T-helper 1 cell treated with Interleukin-12 subunit alpha and Interleukin-12 subunit beta and Interleukin-4 antibody, amounts not matched to agents 30 μg/mL and 1 μg/mL, for 36 hours (primary cell): ENCODE measurements around the gene SIK2.
A peak's percentile ranks its signal among the peaks of the same experiment; 100 is the strongest.
"Not testable (repeated sequence)": the region's sequence is repeated elsewhere in the genome, so short reads cannot be mapped to it uniquely, and the experiment has no call there.

Experiments
- H3K27ac Mint-ChIP-seq: one replicate; pipeline ENCODE4 v1.8.0; 2021; ENCODE audit warnings: mild to moderate bottlenecking, mixed read lengths
- H3K27me3 Mint-ChIP-seq: one replicate; pipeline ENCODE4 v1.8.0; 2021; ENCODE audit warnings: low read depth, mixed read lengths
- H3K36me3 Mint-ChIP-seq: one replicate; pipeline ENCODE4 v1.8.0; 2021; ENCODE audit warnings: low read depth, mixed read lengths
- H3K4me1 Mint-ChIP-seq: one replicate; pipeline ENCODE4 v1.8.0; 2021; ENCODE audit warnings: low read depth, mixed read lengths
- H3K4me3 Mint-ChIP-seq: one replicate; pipeline ENCODE4 v1.8.0; 2021; ENCODE audit warnings: mild to moderate bottlenecking, moderate library complexity, mixed read lengths
- H3K9me3 Mint-ChIP-seq: one replicate; pipeline ENCODE4 v1.8.0; 2021; ENCODE audit warnings: mixed read lengths

Gene SIK2

GRCh38 chr11:111762981-111763643, 160.9 kb downstream of the SIK2 start:
- peak overlapping the region; percentile 4 for H3K4me3 Mint-ChIP-seq

DNA sequence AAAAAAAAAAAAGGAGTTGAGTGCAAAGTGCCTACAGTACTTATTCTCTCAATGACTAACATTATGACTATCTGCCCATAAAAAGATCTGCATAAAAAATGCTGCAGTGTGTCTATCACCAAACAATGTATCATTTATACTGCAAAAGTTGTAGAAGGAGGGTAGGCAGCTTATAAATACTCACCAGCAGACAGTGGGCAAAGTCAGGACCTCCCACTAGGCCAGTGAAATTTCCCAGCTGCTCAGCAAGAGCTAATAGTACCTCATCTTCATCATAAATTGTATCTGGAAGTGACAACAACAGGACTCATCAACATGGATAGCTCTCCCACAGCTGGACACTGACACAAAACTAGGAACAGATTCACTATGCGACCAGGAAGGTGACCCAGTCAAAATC, 162.4 kb downstream of the SIK2 start:
- Mint-ChIP-seq H3K36me3 (peaks cover 38% of the 10 kb centered on the region), H3K27ac (no peak overlapping the region)

More at GRCh38 chr11:111762981-111763643, 160.9 kb downstream of the SIK2 start:
- peaks cover 30% of the 10 kb centered on the region for H3K4me1 Mint-ChIP-seq
- H3K9me3 Mint-ChIP-seq = no peaks in the 10 kb centered on the region
- H3K27ac Mint-ChIP-seq = no peak overlapping the region
- H3K36me3 Mint-ChIP-seq = peaks cover 46% of the 10 kb centered on the region
- no peaks in the 10 kb centered on the region for H3K27me3 Mint-ChIP-seq

DNA sequence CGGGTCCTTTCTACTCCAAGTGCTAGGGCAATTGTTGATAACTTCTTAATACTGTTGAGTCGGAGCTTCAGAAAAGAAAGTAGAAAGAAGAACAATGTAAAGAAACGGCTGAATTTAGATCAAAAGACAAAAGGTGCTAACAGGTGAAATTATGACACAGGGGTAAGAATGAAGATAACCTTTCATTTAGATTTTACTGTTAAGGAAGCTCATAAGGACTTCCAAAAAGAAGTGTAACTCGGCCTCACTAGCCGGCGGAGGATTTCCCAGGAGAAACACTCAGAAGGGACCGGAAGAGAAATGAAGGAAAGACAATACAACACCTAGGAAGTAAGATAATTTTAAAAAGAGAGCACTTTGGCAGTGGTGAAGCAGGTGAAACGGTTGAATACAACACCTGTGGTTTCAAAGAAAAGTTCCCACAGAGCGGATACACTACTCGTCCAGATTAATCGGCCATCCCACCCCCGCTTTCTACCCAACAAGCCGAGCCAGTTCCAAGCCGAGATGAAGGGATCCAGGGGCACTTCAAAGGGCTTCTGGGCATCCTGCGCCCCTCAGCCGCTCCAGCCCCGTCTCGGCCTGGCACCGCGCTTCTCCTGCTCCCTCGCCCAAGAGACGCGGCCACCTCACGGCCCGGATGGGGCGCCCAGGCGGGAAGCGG, 163.2 kb downstream of the SIK2 start:
- peaks cover 34% of the 10 kb centered on the region for H3K36me3 Mint-ChIP-seq
- peaks cover 30% of the 10 kb centered on the region for H3K4me1 Mint-ChIP-seq
- H3K27ac Mint-ChIP-seq = peak overlapping the region; percentile 96
- no peaks in the 10 kb centered on the region for H3K9me3 Mint-ChIP-seq
- H3K4me3 Mint-ChIP-seq = peak overlapping the region; percentile 96
- H3K27me3 Mint-ChIP-seq = no peaks in the 10 kb centered on the region

More for the DNA sequence above, 162.4 kb downstream of the SIK2 start:
- no peaks in the 10 kb centered on the region for H3K27me3 Mint-ChIP-seq
- peak overlapping the region; percentile 96 for H3K4me3 Mint-ChIP-seq
- peaks cover 30% of the 10 kb centered on the region for H3K4me1 Mint-ChIP-seq
- H3K9me3 Mint-ChIP-seq = no peaks in the 10 kb centered on the region

- peaks cover 30% of the 10 kb centered on the region for H3K36me3 Mint-ChIP-seq
- no peaks in the 10 kb centered on the region for H3K27me3 Mint-ChIP-seq
- H3K4me1 Mint-ChIP-seq = peaks cover 30% of the 10 kb centered on the region
- no peaks in the 10 kb centered on the region for H3K9me3 Mint-ChIP-seq
- peak within 1 kb of the TSS; percentile 96 for H3K27ac Mint-ChIP-seq
- H3K4me3 Mint-ChIP-seq = peak within 1 kb of the TSS; percentile 96
Observed at GRCh38 chr11:111765984-111766833, 164.0 kb downstream of the SIK2 start, which contains the start of gene PPP2R1B. Gene PPP2R1B (minus strand): TSS chr11:111766389. CDS start chr11:111766361, 28 bp downstream.

DNA sequence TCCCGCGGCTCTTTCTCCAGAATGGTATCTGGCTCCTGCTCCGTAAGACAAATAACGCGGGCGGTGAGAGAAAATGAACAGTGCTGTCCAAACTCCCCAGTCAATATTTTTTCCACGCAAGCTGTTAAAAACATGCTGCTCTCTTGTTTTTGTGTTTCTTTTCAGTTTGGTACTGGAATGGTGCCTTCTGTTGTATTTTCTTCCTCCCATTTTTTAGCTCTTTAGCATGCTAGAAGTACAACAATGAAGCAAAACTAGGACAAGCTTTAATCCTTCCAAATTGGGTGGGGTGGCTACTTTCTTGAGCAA, 164.5 kb downstream of the SIK2 start:
- no peaks in the 10 kb centered on the region for H3K27me3 Mint-ChIP-seq
- H3K36me3 Mint-ChIP-seq = peaks cover 30% of the 10 kb centered on the region
- peaks cover 30% of the 10 kb centered on the region for H3K4me1 Mint-ChIP-seq
- H3K9me3 Mint-ChIP-seq = no peaks in the 10 kb centered on the region
- H3K4me3 Mint-ChIP-seq = peak overlapping the region; percentile 96
- H3K27ac Mint-ChIP-seq = peak overlapping the region; percentile 96

DNA sequence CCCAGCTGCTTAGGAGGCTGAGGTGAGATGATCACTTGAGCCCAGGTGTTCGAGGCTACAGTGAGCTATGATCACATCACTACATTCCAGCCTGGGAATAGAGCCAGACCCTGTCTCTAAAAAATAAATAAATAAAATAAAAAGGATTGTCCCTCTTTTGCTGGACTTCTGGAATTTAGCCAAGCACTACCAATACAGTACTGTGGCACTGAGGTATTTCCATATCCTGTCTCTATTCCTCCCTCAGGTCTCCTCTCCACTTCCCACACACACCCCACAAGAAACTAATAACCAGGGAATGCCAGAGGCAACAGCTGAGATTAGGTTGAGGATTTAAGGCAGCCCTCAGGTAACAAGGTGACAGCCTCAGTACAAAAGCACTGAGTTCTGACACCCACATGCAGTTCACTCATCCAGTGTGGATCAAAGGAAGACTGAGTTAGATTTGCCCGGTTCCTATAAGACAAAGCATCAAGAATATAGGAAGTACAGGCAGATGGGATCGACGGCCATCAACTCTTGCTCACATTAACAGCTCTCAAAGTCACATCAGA, 168.4 kb downstream of the SIK2 start:
- Mint-ChIP-seq H3K9me3 (no peaks in the 10 kb centered on the region), H3K27ac (no peak overlapping the region), H3K4me1 (peaks cover 7% of the 10 kb centered on the region), H3K36me3 (peaks cover 3% of the 10 kb centered on the region), H3K4me3 (no peak overlapping the region), H3K27me3 (no peaks in the 10 kb centered on the region)

DNA sequence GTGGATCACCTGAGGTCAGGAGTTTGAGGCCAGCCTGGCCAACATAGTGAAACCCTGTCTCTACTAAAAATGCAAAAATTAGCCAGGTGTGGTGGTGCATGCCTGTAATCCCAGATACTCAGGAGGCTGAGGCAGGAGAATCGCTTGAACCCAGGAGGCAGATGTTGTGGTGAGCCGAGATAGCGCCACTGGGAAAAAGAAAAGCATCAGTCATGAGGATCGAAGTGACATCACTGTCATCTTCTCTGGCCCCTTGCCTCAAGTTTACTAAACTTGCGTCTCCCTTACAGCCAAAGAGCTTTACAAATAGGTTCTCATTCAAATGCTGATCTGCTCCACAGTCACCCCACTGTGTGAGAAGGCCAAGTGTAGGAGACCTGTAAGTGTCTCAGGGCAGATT, 169.0 kb downstream of the SIK2 start:
- not testable (repeated sequence) for H3K27me3 Mint-ChIP-seq, H3K4me3 Mint-ChIP-seq, H3K27ac Mint-ChIP-seq, H3K4me1 Mint-ChIP-seq, H3K36me3 Mint-ChIP-seq, H3K9me3 Mint-ChIP-seq

DNA sequence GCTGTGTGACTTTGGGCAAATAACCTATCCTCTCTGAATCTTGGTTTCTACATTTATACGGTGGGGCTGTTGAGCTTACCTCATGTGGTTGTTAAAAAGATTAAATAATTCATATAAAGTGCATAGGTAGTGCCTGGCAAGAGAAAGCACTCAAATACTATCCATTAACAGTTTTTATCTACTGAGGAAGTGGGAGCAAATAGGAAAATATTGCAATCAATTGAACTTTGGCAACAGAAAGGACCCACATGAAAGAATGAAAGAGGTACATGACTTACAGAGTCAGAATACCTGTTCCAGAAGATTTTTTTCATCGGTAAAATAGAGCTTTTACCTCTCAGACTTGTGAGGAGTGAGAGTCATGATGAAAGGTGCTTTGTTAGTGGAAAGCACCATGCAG, 170.3 kb downstream of the SIK2 start:
- H3K27ac Mint-ChIP-seq = no peak overlapping the region
- peaks cover 1% of the 10 kb centered on the region for H3K4me1 Mint-ChIP-seq
- H3K36me3 Mint-ChIP-seq = no peaks in the 10 kb centered on the region
- H3K9me3 Mint-ChIP-seq = no peaks in the 10 kb centered on the region
- no peaks in the 10 kb centered on the region for H3K27me3 Mint-ChIP-seq
- no peak overlapping the region for H3K4me3 Mint-ChIP-seq

DNA sequence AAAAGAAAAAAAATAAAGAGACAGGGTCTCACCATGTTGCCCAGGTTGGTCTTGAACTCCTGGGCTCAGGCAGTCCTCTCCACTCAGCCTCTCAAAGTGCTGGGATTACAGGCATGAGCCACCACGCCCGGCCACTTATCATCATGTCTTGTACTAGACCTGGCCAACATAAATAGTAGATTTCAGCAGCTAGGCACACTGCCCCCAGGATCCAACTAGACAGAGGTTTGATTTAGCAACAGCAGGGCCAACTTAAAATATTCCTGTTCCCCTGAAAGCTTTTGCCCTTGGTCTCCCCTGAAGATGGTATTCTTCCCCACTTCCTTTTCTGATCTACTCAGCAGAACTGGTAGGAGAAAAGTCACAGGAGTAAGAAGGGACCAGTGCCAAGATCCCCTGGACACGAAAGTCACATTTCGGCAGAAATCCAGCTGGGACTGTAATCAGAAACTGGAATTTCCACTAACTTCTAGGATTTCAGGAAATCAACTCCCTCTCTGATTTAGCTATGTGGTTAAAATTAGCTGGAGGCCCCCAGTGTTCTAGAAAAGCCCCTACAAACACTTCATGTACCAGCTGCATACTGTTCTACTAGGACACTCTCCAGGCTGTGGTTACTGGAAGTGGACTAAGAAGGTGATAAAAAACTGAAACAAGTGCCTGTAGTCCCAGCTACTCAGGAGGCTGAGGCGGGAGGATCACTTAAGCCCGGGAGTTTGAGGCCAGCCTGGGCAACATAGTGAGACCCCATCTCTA, 172.9 kb downstream of the SIK2 start:
- no peak overlapping the region for H3K4me3 Mint-ChIP-seq
- no peaks in the 10 kb centered on the region for H3K9me3 Mint-ChIP-seq
- H3K4me1 Mint-ChIP-seq = peaks cover 1% of the 10 kb centered on the region
- H3K27me3 Mint-ChIP-seq = no peaks in the 10 kb centered on the region
- H3K36me3 Mint-ChIP-seq = no peaks in the 10 kb centered on the region
- H3K27ac Mint-ChIP-seq = no peak overlapping the region

GRCh38 chr11:111776398-111777093, 174.3 kb downstream of the SIK2 start:
- H3K27me3 Mint-ChIP-seq = no peaks in the 10 kb centered on the region
- H3K36me3 Mint-ChIP-seq = no peaks in the 10 kb centered on the region
- no peaks in the 10 kb centered on the region for H3K9me3 Mint-ChIP-seq
- H3K4me1 Mint-ChIP-seq = peaks cover 1% of the 10 kb centered on the region
- H3K4me3 Mint-ChIP-seq = no peak overlapping the region
- no peak overlapping the region for H3K27ac Mint-ChIP-seq

DNA sequence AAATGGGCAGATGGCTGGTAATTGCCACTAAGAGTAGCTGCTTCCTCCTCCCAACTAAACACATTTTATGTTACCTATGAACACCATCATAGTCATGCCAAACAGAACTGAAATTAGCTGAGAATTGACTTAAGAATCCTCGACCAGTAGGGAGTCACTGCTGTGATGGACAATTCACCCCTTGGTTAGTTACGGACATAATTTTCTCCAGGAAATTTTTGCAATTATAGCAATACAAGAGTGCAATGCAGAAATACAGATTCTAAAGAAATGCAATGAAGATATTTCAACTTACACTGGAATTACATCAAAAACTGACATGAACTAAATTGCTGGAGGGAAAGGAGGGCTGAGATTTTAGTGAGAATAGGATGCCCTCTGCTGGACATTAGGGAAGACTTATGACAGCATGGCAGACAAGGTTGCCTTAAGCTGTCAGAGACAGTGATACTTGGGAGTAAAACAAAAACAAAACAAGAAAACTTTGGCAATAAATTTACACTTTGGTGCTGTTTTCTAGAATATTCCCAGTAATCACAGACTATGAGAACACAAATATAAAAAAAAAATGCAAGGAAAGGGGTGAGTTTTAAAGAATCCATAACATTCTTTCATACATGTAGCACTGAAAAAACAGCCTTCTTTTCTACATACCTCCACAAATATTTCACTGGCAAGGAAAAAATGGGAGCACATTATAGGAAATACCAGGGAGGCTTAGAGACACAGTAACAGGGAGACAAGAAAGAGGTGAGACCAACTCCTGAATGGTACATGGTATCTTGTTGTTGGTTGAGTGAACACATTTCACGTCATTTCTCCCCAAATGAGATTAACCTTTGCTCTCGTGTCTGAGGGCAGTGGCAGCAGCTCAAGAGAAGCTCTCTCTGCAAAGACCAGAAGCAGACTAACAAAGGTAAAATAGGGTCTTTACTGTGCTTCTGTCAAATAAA, 175.1 kb downstream of the SIK2 start:
- no peak overlapping the region for H3K27ac Mint-ChIP-seq

GRCh38 chr11:111778047-111778558, 175.9 kb downstream of the SIK2 start:
- Mint-ChIP-seq H3K4me3 (no peak overlapping the region), H3K4me1 (peaks cover 1% of the 10 kb centered on the region), H3K27ac (no peak overlapping the region), H3K27me3 (no peaks in the 10 kb centered on the region), H3K36me3 (no peaks in the 10 kb centered on the region), H3K9me3 (no peaks in the 10 kb centered on the region)

More for the DNA sequence above, 175.1 kb downstream of the SIK2 start:
- Mint-ChIP-seq H3K9me3 (no peaks in the 10 kb centered on the region), H3K4me1 (peaks cover 1% of the 10 kb centered on the region), H3K4me3 (no peak overlapping the region), H3K27me3 (no peaks in the 10 kb centered on the region), H3K36me3 (no peaks in the 10 kb centered on the region)
